Placental epithelial cell (primary cell): ENCODE data around the gene ATP6V1G1. TPM values are rescaled to one million over a fixed set of nuclear protein-coding genes. Genes with fewer than 3 reads are reported as not detected.

Source experiments
- small RNA-seq: library from RNA; depleted of rRNA; stranded (forward); fragments of <200 nt; gene quantifications from one replicate; pipeline ENCODE3, GENCODE V24; 2012
- total RNA-seq: library from RNA; depleted of rRNA; stranded (reverse); fragments of >200 nt; gene quantifications from 2 replicates; pipeline ENCODE4 v1.2.3, GENCODE V29; 2012

ATP6V1G1 gene
- 114 and 128 TPM in 2 replicates for total RNA-seq

GRCh38 chr9:114587345-114588202 is at the start of gene ATP6V1G1:
Gene ATP6V1G1 (plus strand): TSS chr9:114587769. CDS start chr9:114587839, 70 bp downstream.

Small RNA genes within 50 kb of the gene (small RNA-seq; reads per million reads assigned to genes)
- not detected for gene RF00019

Other genes starting within 250 kb of the ATP6V1G1 start
- 27.4 and 31.8 TPM in 2 replicates for gene AKNA, start 199.8 kb upstream of the ATP6V1G1 start, total RNA-seq
- gene WHRN, start 82.3 kb upstream of the ATP6V1G1 start, total RNA-seq = 4.7 and 5.6 TPM in 2 replicates
- 9.8 and 11.9 TPM in 2 replicates for gene TMEM268, start 23.5 kb downstream of the ATP6V1G1 start, total RNA-seq
- not detected in 2 replicates for gene TEX53, start 70.0 kb downstream of the ATP6V1G1 start, total RNA-seq
- gene TEX48, start 94.4 kb downstream of the ATP6V1G1 start, total RNA-seq = not detected in 2 replicates
- gene TNFSF15, start 218.3 kb downstream of the ATP6V1G1 start, total RNA-seq = 0.22 TPM in 1 of 2 replicates, not detected in the other